PC-3 (cell line): ENCODE results near the gene BICRAL.

Experiments used
- EZH2 ChIP-seq: fragments of 300-600 bp; sonication (generic); IDR thresholded peaks from one replicate; pipeline ENCODE4 v1.6.1; 2017; ENCODE audit warnings: antibody characterized with exemption, mild to moderate bottlenecking, low read length; ENCODE audit not compliant: unreplicated experiment
- EZH2phosphoT487 ChIP-seq: fragments of 300-600 bp; sonication (generic); IDR thresholded peaks from 2 replicates; pipeline ENCODE4 v1.6.1; 2018; ENCODE audit warnings: mild to moderate bottlenecking, antibody characterized with exemption, low read length, borderline replicate concordance
- TF ChIP-seq, protein P1 (sequence below): fragments of 300-600 bp; sonication (generic); conservative IDR thresholded peaks from 2 replicates; pipeline ENCODE4 v1.5.1; 2017; ENCODE audit warnings: antibody characterized with exemption, low read depth, mild to moderate bottlenecking, low read length

DNA sequence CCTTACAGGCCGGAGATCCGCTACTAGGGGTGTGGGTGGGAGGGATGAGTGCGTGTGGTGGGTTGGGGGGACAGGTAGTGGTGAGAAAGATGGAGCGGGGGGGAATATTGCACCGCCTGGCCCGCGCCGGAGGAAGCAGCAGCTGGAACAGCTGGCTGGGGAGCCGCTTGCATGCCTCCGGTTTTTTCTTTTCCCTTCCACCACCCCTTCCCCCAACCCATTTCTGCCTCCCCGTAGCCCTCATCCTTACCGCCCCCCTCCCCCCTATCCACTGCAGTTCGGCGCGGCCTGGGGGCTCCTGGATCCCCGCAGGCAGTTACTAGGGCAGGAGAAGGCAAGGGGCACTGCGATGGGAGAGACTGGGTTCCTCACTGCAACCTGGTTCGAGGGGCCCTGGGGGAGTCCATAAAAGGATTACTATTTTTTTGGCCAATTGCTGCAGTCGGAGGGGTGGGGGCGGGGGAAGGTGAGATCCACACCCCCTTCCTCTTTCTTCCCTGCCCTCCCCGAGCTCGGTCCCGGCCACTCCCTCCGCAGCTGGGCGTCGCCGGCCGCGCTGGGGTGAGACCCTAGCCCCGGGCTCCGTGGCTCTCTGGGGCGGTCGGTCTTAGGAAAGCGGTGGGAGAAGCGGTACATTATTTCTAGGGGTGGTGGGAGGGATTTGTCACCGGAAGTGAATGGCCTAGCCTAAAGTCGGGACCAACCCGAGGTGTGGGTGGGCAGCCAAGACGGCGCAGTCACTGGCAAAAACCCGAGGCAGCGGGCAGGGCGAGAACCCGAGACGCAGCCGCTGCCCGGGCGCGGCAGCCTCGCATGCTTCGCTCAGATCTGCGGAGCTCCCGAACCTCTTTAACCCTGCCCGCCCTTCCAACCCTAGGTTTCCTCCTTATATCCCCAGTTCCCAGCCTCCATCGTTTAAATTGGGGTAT is 35.1 kb upstream of the BICRAL start:
- TF ChIP-seq, protein P1, sequence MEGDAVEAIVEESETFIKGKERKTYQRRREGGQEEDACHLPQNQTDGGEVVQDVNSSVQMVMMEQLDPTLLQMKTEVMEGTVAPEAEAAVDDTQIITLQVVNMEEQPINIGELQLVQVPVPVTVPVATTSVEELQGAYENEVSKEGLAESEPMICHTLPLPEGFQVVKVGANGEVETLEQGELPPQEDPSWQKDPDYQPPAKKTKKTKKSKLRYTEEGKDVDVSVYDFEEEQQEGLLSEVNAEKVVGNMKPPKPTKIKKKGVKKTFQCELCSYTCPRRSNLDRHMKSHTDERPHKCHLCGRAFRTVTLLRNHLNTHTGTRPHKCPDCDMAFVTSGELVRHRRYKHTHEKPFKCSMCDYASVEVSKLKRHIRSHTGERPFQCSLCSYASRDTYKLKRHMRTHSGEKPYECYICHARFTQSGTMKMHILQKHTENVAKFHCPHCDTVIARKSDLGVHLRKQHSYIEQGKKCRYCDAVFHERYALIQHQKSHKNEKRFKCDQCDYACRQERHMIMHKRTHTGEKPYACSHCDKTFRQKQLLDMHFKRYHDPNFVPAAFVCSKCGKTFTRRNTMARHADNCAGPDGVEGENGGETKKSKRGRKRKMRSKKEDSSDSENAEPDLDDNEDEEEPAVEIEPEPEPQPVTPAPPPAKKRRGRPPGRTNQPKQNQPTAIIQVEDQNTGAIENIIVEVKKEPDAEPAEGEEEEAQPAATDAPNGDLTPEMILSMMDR, result no peak
- TF ChIP-seq EZH2, result no peak
- no peak for TF ChIP-seq EZH2phosphoT487
